HEK293 (cell line): ENCODE results near the gene ZNF688.

ENCODE experiments used
- ZNF114 ChIP-seq: fragments of 450-650 bp; formaldehyde crosslinking; IDR thresholded peaks from 2 replicates; pipeline ENCODE4 v1.5.0; 2017; ENCODE audit warnings: missing biosample characterization, missing genetic modification characterization
- ZNF121 ChIP-seq: fragments of 450-650 bp; formaldehyde crosslinking; IDR thresholded peaks from 2 replicates; pipeline ENCODE4 v1.5.1; 2016; ENCODE audit warnings: missing biosample characterization, missing genetic modification characterization
- ZNF324 ChIP-seq: fragments of 450-650 bp; formaldehyde crosslinking; IDR thresholded peaks from 2 replicates; pipeline ENCODE4 v1.5.1; 2016; ENCODE audit warnings: missing biosample characterization, missing genetic modification characterization
- TF ChIP-seq, protein P1 (sequence below): fragments of 450-650 bp; formaldehyde crosslinking; IDR thresholded peaks from 2 replicates; pipeline ENCODE4 v1.5.1; 2016; ENCODE audit warnings: missing biosample characterization, missing genetic modification characterization

DNA sequence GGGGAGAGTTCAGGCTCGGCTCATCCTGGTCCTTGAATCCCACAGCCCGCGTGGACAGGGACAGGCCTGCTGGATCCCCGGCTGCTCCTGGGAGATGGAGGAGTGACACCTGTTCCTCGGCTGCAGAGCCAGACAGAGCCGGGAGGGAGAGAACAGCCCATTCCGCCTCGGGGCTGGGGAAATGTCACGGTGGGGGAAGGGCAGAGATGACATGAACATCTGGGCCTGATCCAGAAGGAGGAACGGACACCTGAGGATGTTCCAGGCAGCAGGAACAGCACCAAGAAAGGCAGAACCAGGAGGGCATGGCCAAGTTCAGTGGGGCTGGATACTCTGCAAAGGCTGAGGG is 15.4 kb downstream of the ZNF688 start:
- TF ChIP-seq ZNF121 (tag by site-specific recombination), result no peak
- no peak for TF ChIP-seq ZNF324 (tag by site-specific recombination)
- TF ChIP-seq, protein P1, sequence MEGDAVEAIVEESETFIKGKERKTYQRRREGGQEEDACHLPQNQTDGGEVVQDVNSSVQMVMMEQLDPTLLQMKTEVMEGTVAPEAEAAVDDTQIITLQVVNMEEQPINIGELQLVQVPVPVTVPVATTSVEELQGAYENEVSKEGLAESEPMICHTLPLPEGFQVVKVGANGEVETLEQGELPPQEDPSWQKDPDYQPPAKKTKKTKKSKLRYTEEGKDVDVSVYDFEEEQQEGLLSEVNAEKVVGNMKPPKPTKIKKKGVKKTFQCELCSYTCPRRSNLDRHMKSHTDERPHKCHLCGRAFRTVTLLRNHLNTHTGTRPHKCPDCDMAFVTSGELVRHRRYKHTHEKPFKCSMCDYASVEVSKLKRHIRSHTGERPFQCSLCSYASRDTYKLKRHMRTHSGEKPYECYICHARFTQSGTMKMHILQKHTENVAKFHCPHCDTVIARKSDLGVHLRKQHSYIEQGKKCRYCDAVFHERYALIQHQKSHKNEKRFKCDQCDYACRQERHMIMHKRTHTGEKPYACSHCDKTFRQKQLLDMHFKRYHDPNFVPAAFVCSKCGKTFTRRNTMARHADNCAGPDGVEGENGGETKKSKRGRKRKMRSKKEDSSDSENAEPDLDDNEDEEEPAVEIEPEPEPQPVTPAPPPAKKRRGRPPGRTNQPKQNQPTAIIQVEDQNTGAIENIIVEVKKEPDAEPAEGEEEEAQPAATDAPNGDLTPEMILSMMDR (tag by site-specific recombination), result no peak
- no peak for TF ChIP-seq ZNF114 (tag by site-specific recombination)
